Heart right ventricle (tissue), 16 donors: ENCODE measurements around the gene NELFB. TPM values are rescaled to one million over a fixed set of nuclear protein-coding genes. Genes with fewer than 3 reads are reported as not detected.

Source experiments
- ATAC-seq, 8 donors: fragments of 200-7000 bp; cut with Tn5 transposase; one replicate each; pipeline ENCODE4 v1.9.1; 2020; ENCODE audit warnings: mild to moderate bottlenecking in 8 of 8, moderate library complexity in 8 of 8, moderate number of reproducible peaks in 1 of 8
- DNase-seq, 2 donors: peaks; one replicate each; pipeline ENCODE4 v3.0.0-alpha.2; 2020
- H3K27ac ChIP-seq, 10 donors: fragments of 200-600 bp; sonication (generic) in 2 of 10; one replicate each; pipeline versions ENCODE4 v1.5.0 to v1.8.0; 2020 to 2022; ENCODE audit warnings: mild to moderate bottlenecking in 3 of 10
- H3K27me3 ChIP-seq, 7 donors: fragments of 200-600 bp; one replicate each; pipeline ENCODE4 v1.8.0; 2021 to 2022; ENCODE audit warnings: mild to moderate bottlenecking in 2 of 7
- H3K36me3 ChIP-seq, 9 donors: fragments of 200-600 bp; sonication (generic) in 1 of 9; one replicate each; pipeline versions ENCODE4 v1.5.0 to v1.8.0; 2020 to 2022; ENCODE audit warnings: mild to moderate bottlenecking in 2 of 9
- H3K4me1 ChIP-seq, 9 donors: fragments of 200-600 bp; sonication (generic) in 1 of 9; one replicate each; pipeline versions ENCODE4 v1.5.0 to v1.8.0; 2020 to 2022; ENCODE audit warnings: mild to moderate bottlenecking in 4 of 9
- H3K4me3 ChIP-seq, 10 donors: fragments of 200-600 bp; sonication (generic) in 2 of 10; one replicate each; pipeline versions ENCODE4 v1.5.0 to v1.8.0; 2020 to 2022; ENCODE audit warnings: mild to moderate bottlenecking in 7 of 10, moderate library complexity in 2 of 10
- H3K9me3 ChIP-seq, 11 donors: fragments of 200-600 bp in 10 of 11; sonication (generic) in 2 of 11; one replicate each; pipeline versions ENCODE4 v1.5.0 to v1.8.0; 2013 to 2022; ENCODE audit warnings: mild to moderate bottlenecking in 2 of 11, control low read depth in 1 of 11, moderate library complexity in 1 of 11
- WGBS, 2 donors: extraction: QIAGEN DNeasy Blood & Tissue Kit; methylation state at CpG; one replicate each; pipeline ENCODE4 v1.1.7; 2013; ENCODE audit warnings: inconsistent platforms in 1 of 2; 5-methylcytosine and 5-hydroxymethylcytosine counted together
- intact Hi-C, 10 donors: fragments of 100-400 bp; cut with DNase I; formaldehyde crosslinking; loops; one replicate each; pipeline versions ENCODE4 v1.11.1 to v1.14.2; 2022
- polyA plus RNA-seq, 2 donors: library from polyadenylated mRNA; stranded (reverse); fragments of 200-250 nt; gene quantifications; one replicate each; pipeline ENCODE4 v1.2.3, GENCODE V29; 2013
- total RNA-seq, 10 donors: library from RNA; stranded (reverse); fragmentation: NEBNext Ultra II Directional in 3 of 10; extraction: Animal tissue kit (Norgen Biotek cat#: 25700) in 3 of 10; gene quantifications; one replicate each; pipeline versions ENCODE4 v1.2.1 to v1.2.4, GENCODE V29; 2021 to 2023
- TF ChIP-seq, protein P1 (sequence below), 9 donors: fragments of 200-600 bp; sonication (generic) in 2 of 9; IDR thresholded peaks; one replicate each; pipeline versions ENCODE4 v1.5.0 to v1.8.0; 2021 to 2022; ENCODE audit warnings: antibody characterized with exemption in 9 of 9, mild to moderate bottlenecking in 5 of 9, moderate library complexity in 1 of 9
- donor health status: Arrhythmogenic right ventricular cardiomyopathy.
- donor health status: ischemic (EF 13 %, LVEDD 7.1; RV severe dilation, severe dysfunction).
- donor health status: healthy with polysubstance abuse.
- donor health status: DM: no; HTN: yes; CAD: no.
- donor health status: DM: no; HTN: no; CAD: no.
- donor health status: ischemic (EF 25% LVEDD 6.9; RV normal size, moderate dysfunction).
- donor health status: ischemic (EF 25% LVEDD 5.7; RV mildly dilated, moderate dysfunction).
- donor health status: healthy.
- donor health status: DM: yes; HTN: yes; CAD: no.
- donor health status: Ischemic cardiomyopathy.
- donor health status: ischemic (EF 35%, LVEDD 5.7; RV mildly dilated, moderate dysfunction).
- donor health status: nonischemic (EF 11% LVEDD 7.7; RV severe dilation, severe dysfunction).
- donor health status: DM: yes; HTN: yes; CAD: no.
- donor health status: PGD.
- donor health status: ischemic (EF 29% LVEDD 5.4; RV normal size, mild dysfunction).
- donor health status: nonischemic (EF 23%, LVEDD 6.1; RV moderate dilation, normal function).

The NELFB gene
- total and polyA plus RNA-seq, 12 donors = 31.5 to 52.9 (median 39.2) TPM

DNA sequence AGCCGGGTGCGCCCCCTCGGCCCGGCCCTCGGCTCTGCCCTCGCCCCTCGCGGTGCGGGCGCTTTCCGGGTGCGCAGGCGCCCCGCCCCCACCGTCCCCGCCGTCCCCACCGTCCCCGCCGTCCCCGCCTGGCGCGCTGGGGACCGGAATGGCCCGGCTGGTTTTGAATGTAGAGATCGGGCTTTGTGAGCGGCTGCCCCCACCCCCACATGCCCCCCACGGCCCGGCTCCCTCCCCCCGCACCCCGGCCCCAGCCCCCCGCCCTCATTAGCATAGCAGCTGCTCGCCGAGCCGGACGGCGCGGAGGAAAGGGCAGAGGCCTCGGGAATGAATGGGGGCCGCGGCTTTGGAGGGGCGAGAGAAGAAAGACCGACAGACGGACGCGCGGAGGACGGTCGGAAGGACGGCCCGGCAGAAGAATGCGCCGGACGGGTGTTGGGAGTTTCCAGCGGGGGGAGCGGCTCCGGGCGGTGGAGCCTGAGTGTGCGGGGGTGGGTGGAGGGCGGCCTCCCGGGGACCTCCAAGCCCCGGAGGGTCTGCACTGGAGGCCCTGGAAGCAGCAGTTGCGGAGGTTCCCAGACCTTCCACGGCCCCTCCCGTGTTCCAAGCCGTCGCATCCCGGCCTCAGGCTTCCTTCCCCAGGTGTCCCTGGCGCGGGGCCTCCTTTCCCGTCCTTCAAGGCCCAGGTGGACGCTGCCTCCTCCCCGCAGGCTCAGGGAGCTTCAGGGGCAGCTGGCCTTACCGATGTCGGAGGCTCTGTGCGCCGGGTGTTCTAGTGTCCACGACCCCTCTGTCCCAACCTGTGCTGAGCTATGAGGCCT, 40.9 kb downstream of the NELFB start:
- DNase-seq (peak; percentile 29 to 32), ATAC-seq (peak in 4 of 8 donors; percentile 2 to 18 (median 5))
- Histone ChIP-seq H3K9me3 (peaks cover 0 to 4% (median 0%) of the 10 kb centered on the region in 11 donors), H3K4me3 (peak overlapping the region; percentile 6 to 87 (median 54)), H3K27ac (peak overlapping the region; percentile 80 to 94 (median 90)), H3K4me1 (peaks cover 5 to 61% (median 42%) of the 10 kb centered on the region in 9 donors), H3K36me3 (peaks cover 0 to 10% (median 0%) of the 10 kb centered on the region in 9 donors), H3K27me3 (peaks cover 0 to 73% (median 16%) of the 10 kb centered on the region in 7 donors)
- intact Hi-C loops = loop anchor here in 7 of 10 donors (2.0 to 10.0 kb wide), 5 partner anchors 91 to 229 kb away; partner anchors contain the start of gene ENTPD8 (in 1 of the 7)
- 7 to 8% methylated on average over 65 to 78 of the region's 78 CpGs for WGBS, 2 donors
- TF ChIP-seq, protein P1, sequence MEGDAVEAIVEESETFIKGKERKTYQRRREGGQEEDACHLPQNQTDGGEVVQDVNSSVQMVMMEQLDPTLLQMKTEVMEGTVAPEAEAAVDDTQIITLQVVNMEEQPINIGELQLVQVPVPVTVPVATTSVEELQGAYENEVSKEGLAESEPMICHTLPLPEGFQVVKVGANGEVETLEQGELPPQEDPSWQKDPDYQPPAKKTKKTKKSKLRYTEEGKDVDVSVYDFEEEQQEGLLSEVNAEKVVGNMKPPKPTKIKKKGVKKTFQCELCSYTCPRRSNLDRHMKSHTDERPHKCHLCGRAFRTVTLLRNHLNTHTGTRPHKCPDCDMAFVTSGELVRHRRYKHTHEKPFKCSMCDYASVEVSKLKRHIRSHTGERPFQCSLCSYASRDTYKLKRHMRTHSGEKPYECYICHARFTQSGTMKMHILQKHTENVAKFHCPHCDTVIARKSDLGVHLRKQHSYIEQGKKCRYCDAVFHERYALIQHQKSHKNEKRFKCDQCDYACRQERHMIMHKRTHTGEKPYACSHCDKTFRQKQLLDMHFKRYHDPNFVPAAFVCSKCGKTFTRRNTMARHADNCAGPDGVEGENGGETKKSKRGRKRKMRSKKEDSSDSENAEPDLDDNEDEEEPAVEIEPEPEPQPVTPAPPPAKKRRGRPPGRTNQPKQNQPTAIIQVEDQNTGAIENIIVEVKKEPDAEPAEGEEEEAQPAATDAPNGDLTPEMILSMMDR (IDR thresholded peaks at IDR 0.05) = no peak

DNA sequence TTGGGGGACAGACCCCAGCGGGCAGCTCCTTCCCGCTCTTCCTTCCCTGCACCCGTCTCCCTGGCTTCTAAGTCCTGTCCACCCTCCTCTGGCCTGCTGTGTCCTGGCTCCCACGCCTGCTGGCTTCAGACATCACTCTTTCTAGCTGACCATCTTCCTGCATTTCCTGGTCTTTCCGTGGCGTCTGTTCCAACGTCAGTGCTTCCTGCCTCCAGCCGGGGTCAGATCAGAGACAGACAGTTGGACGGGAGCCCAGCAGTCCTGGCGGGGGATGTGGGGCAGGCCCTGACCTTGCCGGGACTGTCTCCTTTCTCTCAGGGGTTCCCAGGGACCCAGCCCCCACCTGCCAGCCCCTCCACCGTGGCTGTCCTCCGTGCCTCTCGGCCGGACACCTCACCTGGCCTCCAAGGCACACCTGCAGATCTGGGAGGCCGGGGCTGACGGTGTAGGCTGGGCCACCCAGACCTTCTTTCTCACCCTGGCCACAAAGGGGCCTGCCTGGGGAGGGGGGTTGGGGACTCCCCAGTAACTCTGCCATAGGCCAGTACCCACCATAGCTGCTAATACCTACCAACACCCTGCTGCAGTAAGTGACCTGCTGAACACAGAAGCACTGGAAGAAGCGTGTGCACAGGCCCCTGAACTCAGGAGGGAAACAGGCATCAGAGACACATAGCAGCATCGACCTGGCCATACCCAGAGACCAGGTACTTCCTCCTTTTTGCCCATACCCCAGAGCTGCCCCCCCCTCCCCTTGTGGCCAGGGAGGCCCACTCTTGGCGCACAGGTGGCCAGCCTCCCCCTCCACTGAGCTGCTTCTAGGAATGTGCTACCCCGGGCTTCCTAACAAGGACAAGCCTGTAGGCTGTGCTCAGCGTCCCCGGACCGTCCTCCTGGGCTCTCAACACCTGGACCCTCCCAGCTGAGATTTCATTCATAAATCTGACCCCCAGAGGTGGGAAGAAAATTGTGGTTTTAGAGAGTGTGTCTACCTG, 41.8 kb downstream of the NELFB start:
- ATAC-seq (peak; percentile 39 to 78 (median 62)), DNase-seq (peak; percentile 82 to 93)
- Histone ChIP-seq H3K4me3 (peak overlapping the region; percentile 6 to 87 (median 54)), H3K4me1 (peaks cover 5 to 65% (median 47%) of the 10 kb centered on the region in 9 donors), H3K9me3 (peaks cover 0 to 4% (median 0%) of the 10 kb centered on the region in 11 donors), H3K27ac (peak overlapping the region; percentile 80 to 94 (median 90)), H3K27me3 (peaks cover 0 to 80% (median 16%) of the 10 kb centered on the region in 7 donors), H3K36me3 (peaks cover 0 to 10% (median 0%) of the 10 kb centered on the region in 9 donors)
- intact Hi-C loops = loop anchor here in 5 of 10 donors (5.0 to 10.0 kb wide), 3 partner anchors 90 to 228 kb away; partner anchors contain the start of gene ENTPD8 (in 1 of the 5)
- TF ChIP-seq, protein P1 (IDR thresholded peaks at IDR 0.05) = no peak
- WGBS, 2 donors = 40 to 49% methylated on average over 24 of the region's 24 CpGs

DNA sequence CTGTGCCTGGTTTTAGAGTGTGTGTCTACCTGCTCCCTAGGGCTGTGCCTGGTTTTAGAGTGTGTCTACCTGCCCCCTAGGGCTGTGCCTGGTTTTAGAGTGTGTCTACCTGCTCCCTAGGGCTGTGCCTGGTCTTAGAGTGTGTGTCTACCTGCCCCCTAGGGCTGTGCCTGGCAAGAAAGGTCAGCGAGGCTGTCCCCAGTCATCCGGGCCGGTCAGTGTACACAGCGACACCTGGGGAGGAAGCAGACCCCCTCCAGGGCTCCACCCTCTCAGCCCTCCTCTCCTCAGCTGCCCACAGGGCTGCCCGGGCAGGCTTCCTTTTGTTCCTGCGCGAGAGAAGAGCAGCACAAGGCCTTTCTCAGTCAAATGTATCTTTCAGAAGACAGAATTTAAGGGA, 42.8 kb downstream of the NELFB start:
- intact Hi-C loops = loop anchor here in 5 of 10 donors (5.0 to 10.0 kb wide), 3 partner anchors 89 to 227 kb away; partner anchors contain the start of gene ENTPD8 (in 1 of the 5)
- ATAC-seq = no peak
- TF ChIP-seq, protein P1 (IDR thresholded peaks at IDR 0.05) = no peak
- DNase-seq = no peak
- H3K27me3 ChIP-seq = peaks cover 0 to 85% (median 16%) of the 10 kb centered on the region in 7 donors
- H3K4me1 ChIP-seq = peaks cover 6 to 71% (median 52%) of the 10 kb centered on the region in 9 donors
- H3K4me3 ChIP-seq = peak overlapping the region in 9 of 10 donors; percentile 55 to 87 (median 72)
- H3K27ac ChIP-seq = peak overlapping the region; percentile 61 to 94 (median 90)
- WGBS, 2 donors = 54 to 61% methylated on average over 7 of the region's 7 CpGs
- peaks cover 0 to 4% (median 0%) of the 10 kb centered on the region in 11 donors for H3K9me3 ChIP-seq
- H3K36me3 ChIP-seq = peaks cover 0 to 10% (median 0%) of the 10 kb centered on the region in 9 donors
